GM19467 (cell line): ENCODE measurements around the gene LRP8.

ENCODE experiments used
- ATAC-seq: cut with Tn5 transposase; IDR thresholded peaks from one replicate; pipeline ENCODE4 v1.9.1; 2021; ENCODE audit warnings: mild to moderate bottlenecking, moderate library complexity; ENCODE audit not compliant: unreplicated experiment

The LRP8 gene

GRCh38 chr1:53266038-53266437 is 61.8 kb downstream of the LRP8 start:
- ATAC-seq: no peak

GRCh38 chr1:53265581-53265980 is 62.3 kb downstream of the LRP8 start:
- ATAC-seq: no peak

- no peak for ATAC-seq
These were observed 63.8 kb downstream of the LRP8 start for GRCh38 chr1:53264048-53264447.

GRCh38 chr1:53262000-53262399 is 65.9 kb downstream of the LRP8 start:
- no peak for ATAC-seq

- ATAC-seq: no peak
These were observed 67.1 kb downstream of the LRP8 start for GRCh38 chr1:53260631-53261247.

GRCh38 chr1:53259932-53260331 is 67.9 kb downstream of the LRP8 start:
- ATAC-seq: peak; percentile 67

GRCh38 chr1:53258216-53258615 is 69.7 kb downstream of the LRP8 start:
- no peak for ATAC-seq

GRCh38 chr1:53257454-53258081 is 70.3 kb downstream of the LRP8 start:
- ATAC-seq: no peak

- no peak for ATAC-seq
These were observed 71.1 kb downstream of the LRP8 start for GRCh38 chr1:53256511-53257453.

- ATAC-seq: no peak
These were observed 72.8 kb downstream of the LRP8 start for GRCh38 chr1:53255031-53255430.

GRCh38 chr1:53254011-53254640 is 73.7 kb downstream of the LRP8 start:
- no peak for ATAC-seq

- ATAC-seq: no peak
These were observed 77.5 kb downstream of the LRP8 start for GRCh38 chr1:53250325-53250724.

- ATAC-seq: no peak
These were observed 78.2 kb downstream of the LRP8 start for GRCh38 chr1:53249706-53250105.

- no peak for ATAC-seq
These were observed 81.4 kb downstream of the LRP8 start for GRCh38 chr1:53246261-53247134.

GRCh38 chr1:53244141-53244540 is 83.7 kb downstream of the LRP8 start:
- ATAC-seq: no peak

- no peak for ATAC-seq
These were observed 85.5 kb downstream of the LRP8 start for GRCh38 chr1:53242381-53242780.

GRCh38 chr1:53241828-53242227 is 86.0 kb downstream of the LRP8 start:
- ATAC-seq: no peak

GRCh38 chr1:53238197-53239155 is 89.4 kb downstream of the LRP8 start, which contains the start of gene MAGOH:
TSS of gene MAGOH (minus strand) at chr1:53238518. CDS start at chr1:53238448, 70 bp downstream.
- peak; percentile 96 for ATAC-seq

- ATAC-seq: no peak
These were observed 90.2 kb downstream of the LRP8 start for GRCh38 chr1:53237638-53238037.
